ENCODE measurements around the gene PHTF1.
A peak's percentile ranks its signal among the peaks of the same experiment; 100 is the strongest.

PHTF1 gene

GRCh38 chr1:113662101-113662500, 97.2 kb downstream of the PHTF1 start:
- DNase-seq, result no peak

- peak; percentile 18 for DNase-seq
These were observed 99.2 kb downstream of the PHTF1 start for GRCh38 chr1:113660088-113660487.

- no peak for DNase-seq
These were observed 99.7 kb downstream of the PHTF1 start for GRCh38 chr1:113659556-113659955.

- no peak for DNase-seq
These were observed 100.3 kb downstream of the PHTF1 start for GRCh38 chr1:113659035-113659434.

GRCh38 chr1:113657556-113658063, 101.7 kb downstream of the PHTF1 start:
- no peak for DNase-seq

GRCh38 chr1:113657126-113657525, 102.2 kb downstream of the PHTF1 start:
- DNase-seq, result no peak

- no peak for DNase-seq
These were observed 104.4 kb downstream of the PHTF1 start for GRCh38 chr1:113654883-113655282.

GRCh38 chr1:113653741-113654140, 105.5 kb downstream of the PHTF1 start:
- DNase-seq, result no peak

- DNase-seq, result no peak
These were observed 106.5 kb downstream of the PHTF1 start for GRCh38 chr1:113652771-113653170.

- no peak for DNase-seq
These were observed 110.8 kb downstream of the PHTF1 start for GRCh38 chr1:113648478-113648877.

GRCh38 chr1:113647164-113647563, 112.1 kb downstream of the PHTF1 start:
- DNase-seq, result no peak
